Ectodermal cell (in vitro differentiated cells): Measurements from ENCODE around the gene MRRF.
"Not testable (repeated sequence)": the region's sequence is repeated elsewhere in the genome, so short reads cannot be mapped to it uniquely, and the experiment has no call there.

Source experiments
- H3K27ac ChIP-seq: 2 replicates; pipeline ENCODE4 v1.7.0; 2013; ENCODE audit warnings: mild to moderate bottlenecking, low read depth, low read length; ENCODE audit not compliant: insufficient read depth, poor library complexity, severe bottlenecking
- H3K27me3 ChIP-seq: 2 replicates; pipeline ENCODE4 v1.7.0; 2013; ENCODE audit warnings: mild to moderate bottlenecking, low read length; ENCODE audit not compliant: insufficient read depth, control insufficient read depth, poor library complexity, severe bottlenecking
- H3K36me3 ChIP-seq: one replicate; pipeline ENCODE4 v1.7.0; 2013; ENCODE audit warnings: low read length; ENCODE audit not compliant: control insufficient read depth, insufficient read depth
- H3K4me1 ChIP-seq: one replicate; pipeline ENCODE4 v1.7.0; 2013; ENCODE audit warnings: low read length; ENCODE audit not compliant: control insufficient read depth, insufficient read depth
- H3K4me3 ChIP-seq: 2 replicates; pipeline ENCODE4 v1.7.0; 2013; ENCODE audit warnings: low read depth, low read length, control low read depth; ENCODE audit not compliant: insufficient read depth
- H3K9me3 ChIP-seq: 2 replicates; pipeline ENCODE4 v1.7.0; 2013; ENCODE audit warnings: mild to moderate bottlenecking, low read length, moderate library complexity; ENCODE audit not compliant: control insufficient read depth
- WGBS, 2 experiments: methylation state at CpG; one replicate each; pipeline ENCODE4 v1.1.7; 2013; ENCODE audit warnings: missing lambda C conversion rate in 2 of 2; 5-methylcytosine and 5-hydroxymethylcytosine counted together

Gene MRRF

DNA sequence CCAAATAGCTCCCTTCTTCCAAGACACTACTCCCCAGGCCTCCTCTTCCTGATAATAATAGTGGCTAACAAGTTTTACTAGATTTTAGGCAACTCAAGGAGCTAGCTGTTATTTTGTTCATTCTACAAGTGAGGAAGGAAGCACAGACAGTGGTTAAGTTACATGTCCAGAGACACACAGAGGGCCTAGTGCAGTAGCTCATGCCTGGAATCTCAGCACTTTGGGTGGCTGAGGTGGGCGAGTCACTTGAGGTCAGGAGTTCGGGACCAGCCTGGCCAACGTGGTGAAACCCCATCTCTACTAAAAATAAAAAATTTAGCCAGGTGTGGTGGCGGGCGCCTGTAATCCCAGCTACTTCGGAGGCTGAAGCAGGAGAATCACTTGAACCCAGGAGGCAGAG lies 65.8 kb downstream of the MRRF start:
- H3K27ac ChIP-seq, H3K4me3 ChIP-seq, H3K9me3 ChIP-seq, H3K36me3 ChIP-seq, H3K27me3 ChIP-seq: not testable (repeated sequence)
- 85 to 89% methylated on average over 6 of the region's 6 CpGs for WGBS, 2 experiments
- peaks cover 27% of the 10 kb centered on the region for H3K4me1 ChIP-seq

DNA sequence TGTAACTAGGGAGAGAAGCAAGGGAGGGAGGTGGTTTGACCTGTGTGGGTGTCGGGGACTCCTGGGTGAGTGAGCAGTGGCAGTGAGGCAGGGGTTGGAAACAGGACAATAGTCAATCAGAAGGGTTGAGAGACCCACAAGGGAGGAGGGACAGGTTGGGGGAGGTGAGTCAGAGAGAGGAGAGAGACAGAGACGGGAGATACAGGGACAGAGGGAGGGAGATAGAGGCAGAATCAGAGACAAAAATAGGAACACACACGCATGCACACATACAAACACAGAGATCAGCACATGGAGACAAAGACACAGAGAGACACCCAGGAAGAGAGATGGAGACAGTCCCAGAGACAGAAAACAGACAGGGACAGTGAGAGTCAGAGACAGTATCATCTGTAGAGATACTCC lies 66.8 kb downstream of the MRRF start:
- peaks cover 28% of the 10 kb centered on the region for H3K4me1 ChIP-seq
- no peaks in the 10 kb centered on the region for H3K36me3 ChIP-seq
- no peak overlapping the region for H3K27ac ChIP-seq
- no peak overlapping the region for H3K4me3 ChIP-seq
- H3K9me3 ChIP-seq, result no peaks in the 10 kb centered on the region
- no peaks in the 10 kb centered on the region for H3K27me3 ChIP-seq
- WGBS, 2 experiments, result 71 to 76% methylated on average over 2 to 3 of the region's 3 CpGs

- Histone ChIP-seq H3K4me3 (no peak overlapping the region), H3K9me3 (no peaks in the 10 kb centered on the region), H3K27me3 (no peaks in the 10 kb centered on the region), H3K4me1 (peaks cover 34% of the 10 kb centered on the region), H3K36me3 (no peaks in the 10 kb centered on the region), H3K27ac (no peak overlapping the region)
- 54 to 56% methylated on average over 5 to 6 of the region's 6 CpGs for WGBS, 2 experiments
Measured at GRCh38 chr9:122332083-122332482, 67.4 kb downstream of the MRRF start.

DNA sequence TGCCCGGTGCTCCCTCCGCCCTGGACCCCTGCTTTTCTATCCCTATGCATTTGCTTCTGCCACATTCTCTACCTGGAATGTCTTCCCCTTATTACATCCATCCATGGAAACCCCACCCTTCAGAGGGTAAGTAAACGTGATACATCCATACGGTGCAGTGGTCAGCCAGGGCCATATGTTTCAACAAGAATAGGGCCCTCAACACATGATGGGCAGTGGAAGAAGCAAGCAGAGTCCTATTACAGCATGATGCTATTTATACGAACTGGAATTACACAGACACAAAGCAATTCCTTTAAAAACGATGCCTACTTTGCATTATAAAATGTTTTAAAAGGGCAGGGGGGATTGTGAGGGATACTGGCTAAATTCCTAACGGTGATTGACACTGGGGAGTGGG lies 68.0 kb downstream of the MRRF start:
- Histone ChIP-seq H3K27ac (no peak overlapping the region), H3K27me3 (no peaks in the 10 kb centered on the region), H3K36me3 (no peaks in the 10 kb centered on the region), H3K9me3 (no peaks in the 10 kb centered on the region), H3K4me1 (peaks cover 37% of the 10 kb centered on the region), H3K4me3 (no peak overlapping the region)
- WGBS, 2 experiments, result 68 to 74% methylated on average over 6 to 7 of the region's 7 CpGs

DNA sequence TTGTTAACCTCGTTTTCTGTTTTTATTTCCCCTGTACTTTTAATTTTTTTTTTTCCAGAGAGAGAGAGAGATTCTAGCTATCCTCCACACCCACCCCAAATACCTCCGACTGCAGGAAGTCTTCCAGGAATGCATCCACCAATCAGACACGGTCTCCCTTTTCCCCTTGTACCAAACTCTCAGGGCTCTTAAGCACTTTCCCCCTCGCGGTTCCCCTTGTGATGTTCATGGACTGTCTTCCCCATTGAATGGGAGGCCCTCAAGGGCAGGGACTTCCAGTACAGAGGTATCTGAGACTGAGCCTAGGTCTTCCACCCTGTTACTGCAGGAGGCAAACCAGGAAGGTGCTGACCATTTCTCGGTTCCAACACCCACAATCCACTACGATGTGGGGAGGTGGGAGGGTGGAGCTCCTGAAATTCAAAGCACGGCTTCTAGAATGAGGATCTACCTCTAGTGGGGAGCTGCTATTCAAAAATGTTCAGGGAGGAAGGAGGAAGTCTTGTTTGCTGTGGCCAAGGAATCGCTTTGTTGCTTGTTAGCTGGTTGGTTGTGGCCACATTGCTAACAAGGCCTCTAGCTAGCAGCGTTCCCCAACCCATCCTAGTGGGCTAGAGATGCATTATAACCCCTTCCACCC lies 68.6 kb downstream of the MRRF start:
- 73% methylated on average over 8 to 10 of the region's 10 CpGs for WGBS, 2 experiments
- H3K27ac ChIP-seq, result no peak overlapping the region

DNA sequence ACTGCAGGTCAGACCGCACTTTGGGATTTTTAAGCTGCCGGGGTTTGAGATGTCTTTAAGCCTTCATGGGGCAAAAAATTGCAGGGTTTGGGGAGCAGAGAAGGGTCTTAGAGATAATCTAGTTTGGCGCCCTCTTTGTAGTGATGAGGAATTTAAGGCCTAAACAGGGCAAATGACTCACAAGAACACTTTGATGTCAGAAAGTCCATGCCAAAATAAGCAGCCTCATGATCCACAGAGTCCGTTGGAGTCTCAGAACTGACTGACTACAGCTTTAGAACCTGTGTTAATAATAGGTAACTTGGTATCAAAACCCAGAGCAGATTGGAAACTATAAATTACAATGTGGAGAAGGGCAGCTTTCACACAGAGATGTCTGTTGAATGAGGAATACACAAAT lies 70.2 kb downstream of the MRRF start:
- no peaks in the 10 kb centered on the region for H3K36me3 ChIP-seq
- H3K4me3 ChIP-seq, result no peak overlapping the region
- no peaks in the 10 kb centered on the region for H3K27me3 ChIP-seq
- H3K27ac ChIP-seq, result no peak overlapping the region
- H3K9me3 ChIP-seq, result no peaks in the 10 kb centered on the region
- peaks cover 29% of the 10 kb centered on the region for H3K4me1 ChIP-seq
- 93 to 94% methylated on average over 4 of the region's 4 CpGs for WGBS, 2 experiments

More for the DNA sequence above, 68.6 kb downstream of the MRRF start:
- no peaks in the 10 kb centered on the region for H3K27me3 ChIP-seq
- H3K4me3 ChIP-seq, result no peak overlapping the region
- no peaks in the 10 kb centered on the region for H3K36me3 ChIP-seq
- peaks cover 37% of the 10 kb centered on the region for H3K4me1 ChIP-seq
- H3K9me3 ChIP-seq, result no peaks in the 10 kb centered on the region

GRCh38 chr9:122336189-122336588 lies 71.5 kb downstream of the MRRF start:
- WGBS, 2 experiments, result 82 to 93% methylated on average over 5 of the region's 5 CpGs
- H3K9me3 ChIP-seq, result no peaks in the 10 kb centered on the region
- peaks cover 24% of the 10 kb centered on the region for H3K4me1 ChIP-seq
- H3K4me3 ChIP-seq, result no peak overlapping the region
- no peaks in the 10 kb centered on the region for H3K36me3 ChIP-seq
- H3K27me3 ChIP-seq, result no peaks in the 10 kb centered on the region
- H3K27ac ChIP-seq, result no peak overlapping the region

DNA sequence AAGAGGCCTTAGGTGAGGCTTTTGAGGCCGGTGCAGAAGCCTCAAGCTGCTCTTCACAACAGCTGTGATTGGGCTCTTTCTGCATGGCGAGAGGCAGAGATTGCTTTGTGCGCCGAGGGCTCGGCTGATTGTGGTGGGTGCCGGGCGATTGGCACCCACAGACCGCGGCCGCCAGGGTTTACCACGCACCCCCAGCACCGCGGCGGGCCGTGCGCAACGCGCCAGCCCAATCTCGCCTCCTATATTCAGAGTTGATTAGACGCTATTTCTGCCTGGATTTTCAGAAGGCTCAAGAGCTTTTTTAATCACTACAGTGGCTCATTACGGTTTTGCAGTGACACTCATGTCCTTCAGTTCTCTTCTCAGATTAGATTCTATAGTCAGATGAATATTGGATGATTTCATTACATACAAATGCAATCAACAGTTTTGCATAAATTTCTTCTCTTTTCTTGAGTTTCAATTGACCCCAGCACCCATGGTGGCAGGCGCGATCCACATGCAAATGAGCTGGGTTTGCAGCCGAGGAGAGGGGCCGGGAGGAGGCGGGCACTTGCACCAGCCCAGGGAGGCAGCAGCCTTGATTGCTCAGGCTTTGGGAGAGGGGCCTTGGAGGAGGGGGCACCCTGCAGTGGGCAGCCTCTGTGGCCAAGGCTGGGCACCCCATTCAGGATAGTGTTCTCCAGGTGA lies 72.3 kb downstream of the MRRF start:
- Histone ChIP-seq H3K4me1 (peaks cover 17% of the 10 kb centered on the region), H3K4me3 (no peak overlapping the region), H3K9me3 (no peaks in the 10 kb centered on the region), H3K27me3 (no peaks in the 10 kb centered on the region), H3K27ac (no peak overlapping the region), H3K36me3 (no peaks in the 10 kb centered on the region)
- 57 to 61% methylated on average over 26 of the region's 26 CpGs for WGBS, 2 experiments

GRCh38 chr9:122337556-122337929 lies 72.9 kb downstream of the MRRF start:
- H3K36me3 ChIP-seq, result no peaks in the 10 kb centered on the region
- 64 to 71% methylated on average over 4 of the region's 4 CpGs for whole genome bisulfite sequencing, 2 experiments
- no peak overlapping the region for H3K27ac ChIP-seq
- no peaks in the 10 kb centered on the region for H3K9me3 ChIP-seq
- no peak overlapping the region for H3K4me3 ChIP-seq
- H3K27me3 ChIP-seq, result no peaks in the 10 kb centered on the region
- peaks cover 19% of the 10 kb centered on the region for H3K4me1 ChIP-seq

DNA sequence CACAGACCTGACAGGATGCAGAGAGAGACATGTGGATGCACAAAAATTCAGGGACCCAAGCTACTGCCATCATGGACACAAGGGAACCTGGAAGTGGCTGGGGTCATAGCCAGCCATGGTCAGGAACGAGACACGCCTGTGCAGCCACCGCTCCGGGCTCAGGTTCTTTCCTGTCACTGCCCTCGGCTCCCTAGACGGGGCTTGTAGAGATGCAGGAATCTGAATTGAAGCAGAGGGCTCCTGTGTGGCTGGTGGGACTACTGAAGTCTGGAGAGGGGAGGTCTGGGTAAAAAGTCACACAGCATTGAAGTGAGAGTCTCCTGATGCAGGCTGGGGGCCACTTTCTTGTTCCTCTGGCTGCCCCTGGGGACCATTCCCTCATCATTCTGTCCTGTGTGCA lies 73.9 kb downstream of the MRRF start:
- 87 to 89% methylated on average over 6 of the region's 6 CpGs for WGBS, 2 experiments
- no peak overlapping the region for H3K4me3 ChIP-seq
- H3K9me3 ChIP-seq, result no peaks in the 10 kb centered on the region
- H3K36me3 ChIP-seq, result no peaks in the 10 kb centered on the region
- H3K27me3 ChIP-seq, result no peaks in the 10 kb centered on the region
- peaks cover 18% of the 10 kb centered on the region for H3K4me1 ChIP-seq
- no peak overlapping the region for H3K27ac ChIP-seq
